Stimulated activated CD4-positive, alpha-beta T cell treated with anti-CD3 and anti-CD28 coated beads, TNF-alpha, amount 100 ng/mL, for 1 hour (primary cell): ENCODE data around the gene R3HDM2.

Experiments
- DNase-seq, 3 donors: peaks; one replicate each; pipeline ENCODE4 v3.0.0-alpha.2; 2020; ENCODE audit warnings: low read depth in 3 of 3, low spot score in 1 of 3

The R3HDM2 gene

GRCh38 chr12:57232156-57232756, 198.6 kb downstream of the R3HDM2 start:
- no peak for DNase-seq

- no peak for DNase-seq
Measured at GRCh38 chr12:57231276-57232021, 199.4 kb downstream of the R3HDM2 start.

- DNase-seq = no peak
Measured at GRCh38 chr12:57230381-57231155, 200.3 kb downstream of the R3HDM2 start.

GRCh38 chr12:57229634-57230380, 201.0 kb downstream of the R3HDM2 start, which contains the start of gene SHMT2:
SHMT2 (plus strand) TSS chr12:57229711; CDS start chr12:57229779, 68 bp downstream.
- peak; percentile 76 to 89 (median 85) for DNase-seq

- no peak for DNase-seq
Measured at GRCh38 chr12:57229046-57229633, 201.7 kb downstream of the R3HDM2 start.

- no peak for DNase-seq
Measured at GRCh38 chr12:57227315-57228115, 203.3 kb downstream of the R3HDM2 start.

- DNase-seq = no peak
Measured at GRCh38 chr12:57226588-57227314, 204.1 kb downstream of the R3HDM2 start.

- DNase-seq = no peak
Measured at GRCh38 chr12:57225680-57226210, 205.1 kb downstream of the R3HDM2 start.

- DNase-seq = no peak
Measured at GRCh38 chr12:57224973-57225679, 205.7 kb downstream of the R3HDM2 start.

- DNase-seq = no peak
Measured at GRCh38 chr12:57224278-57224972, 206.4 kb downstream of the R3HDM2 start.

GRCh38 chr12:57223191-57224165, 207.4 kb downstream of the R3HDM2 start:
- no peak for DNase-seq

- DNase-seq = no peak
Measured at GRCh38 chr12:57222286-57223190, 208.3 kb downstream of the R3HDM2 start.

- no peak for DNase-seq
Measured at GRCh38 chr12:57221169-57221917, 209.5 kb downstream of the R3HDM2 start.

GRCh38 chr12:57220770-57221168, 210.1 kb downstream of the R3HDM2 start:
- no peak for DNase-seq
